HCT116 (cell line): ENCODE data around the gene RECQL5. TPM values are rescaled to one million over a fixed set of nuclear protein-coding genes. Genes with fewer than 3 reads are reported as not detected.

ENCODE experiments used
- ATAC-seq: fragments of 200-7000 bp; cut with Tn5 transposase; 2 replicates; pipeline ENCODE4 v1.9.1; 2020; ENCODE audit warnings: mild to moderate bottlenecking, moderate library complexity
- BruUV-seq: library from RNA; stranded (reverse); fragments of 400-500 nt; replicated peaks from 2 replicates; lab custom pipeline; 2021; lab: Mats Ljungman, UMichigan
- CTCF ChIA-PET: fragments of 300-600 bp; sonication (Branson Sonifier 250); formaldehyde crosslinking; loops from one replicate; lab custom pipeline; 2021; ENCODE audit warnings: antibody characterized with exemption; lab: Charles Lee
- POLR2A ChIA-PET: fragments of 300-600, 350-600 bp; sonication (Branson Sonifier 250); formaldehyde crosslinking; loops from one replicate; lab custom pipeline; 2021; ENCODE audit warnings: antibody characterized with exemption; lab: Charles Lee
- RAD21 ChIA-PET, 2 experiments: fragments of 300-600 bp; sonication (Branson Sonifier 250); formaldehyde crosslinking; loops; one replicate each; lab custom pipeline; 2023; ENCODE audit warnings: low total read pairs in 2 of 2; ENCODE audit not compliant: uncharacterized antibody in 2 of 2, unreplicated experiment in 2 of 2, low non-redundant PET in 1 of 2; lab: Charles Lee
- DNase-seq: peaks from one replicate; pipeline ENCODE4 v3.0.0-alpha.2; 2010; ENCODE audit warnings: low read depth, low spot score
- H2AFZ ChIP-seq: fragments of 200-600 bp; shearing (Covaris generic), sonication (generic); 2 replicates; pipeline ENCODE4 v1.6.1; 2017; ENCODE audit warnings: low read depth, mixed run types, mixed read lengths, antibody characterized with exemption, low read length; ENCODE audit not compliant: poor library complexity, severe bottlenecking
- H3K27ac ChIP-seq: 2 replicates; pipeline ENCODE4 v1.5.1; 2012; ENCODE audit warnings: low read depth, low read length
- H3K27me3 ChIP-seq: fragments of 200-600 bp; sonication (generic); 2 replicates; pipeline ENCODE4 v1.6.1; 2016; ENCODE audit warnings: mixed run types, low read length, mixed read lengths; ENCODE audit not compliant: insufficient read depth
- H3K36me3 ChIP-seq, 2 experiments: fragments of 200-500 bp in 1 of 2; fragments of 200-600 bp in 1 of 2; sonication (Bioruptor generic) in 1 of 2; sonication (generic) in 1 of 2; 2 replicates each; pipeline versions ENCODE4 v1.5.1 to v1.6.1; 2014 to 2016; ENCODE audit warnings: low read length in 2 of 2, inconsistent platforms in 1 of 2, mixed read lengths in 1 of 2, mixed run types in 1 of 2; ENCODE audit not compliant: insufficient read depth in 2 of 2, control insufficient read depth in 1 of 2
- H3K4me1 ChIP-seq, 2 experiments: fragments of 200-600 bp in 1 of 2; sonication (generic) in 1 of 2; 2 replicates each; pipeline versions ENCODE4 v1.5.1 to v1.6.1; 2012 to 2017; ENCODE audit warnings: low read length in 2 of 2, inconsistent platforms in 1 of 2, mild to moderate bottlenecking in 1 of 2, mixed read lengths in 1 of 2, mixed run types in 1 of 2, moderate library complexity in 1 of 2; ENCODE audit not compliant: insufficient read depth in 2 of 2, control insufficient read depth in 1 of 2
- H3K4me2 ChIP-seq: fragments of 200-600 bp; sonication (generic); 2 replicates; pipeline ENCODE4 v1.6.1; 2017; ENCODE audit warnings: mixed run types, low read length, mixed read lengths
- H3K4me3 ChIP-seq, 2 experiments: fragments of 200-600 bp in 1 of 2; sonication (generic) in 1 of 2; replicated peaks in 1 of 2; 2 replicates each; pipeline ENCODE4 v1.5.1; 2011 to 2016; ENCODE audit warnings: low read length in 2 of 2, control low read depth in 1 of 2, low read depth in 1 of 2, mild to moderate bottlenecking in 1 of 2, mixed read lengths in 1 of 2, mixed run types in 1 of 2
- H3K79me2 ChIP-seq: fragments of 200-600 bp; sonication (generic); 2 replicates; pipeline ENCODE4 v1.6.1; 2017; ENCODE audit warnings: mild to moderate bottlenecking, mixed run types, low read length, moderate library complexity, mixed read lengths; ENCODE audit not compliant: insufficient read depth
- H3K9ac ChIP-seq: fragments of 200-600 bp; sonication (generic); 2 replicates; pipeline ENCODE4 v1.6.1; 2016; ENCODE audit warnings: low read length, mixed read lengths
- H3K9me2 ChIP-seq: fragments of 200-600 bp; sonication (generic), shearing (Covaris generic); 2 replicates; pipeline ENCODE4 v1.6.1; 2017; ENCODE audit warnings: mixed run types, mild to moderate bottlenecking, moderate library complexity; ENCODE audit not compliant: insufficient read depth
- H3K9me3 ChIP-seq, 2 experiments: fragments of 200-500 bp in 1 of 2; fragments of 200-600 bp in 1 of 2; sonication (Bioruptor generic) in 1 of 2; sonication (generic) in 1 of 2; 2 replicates each; pipeline ENCODE4 v1.6.1; 2014 to 2017; ENCODE audit warnings: low read length in 2 of 2, mixed read lengths in 2 of 2, inconsistent platforms in 1 of 2, low read depth in 1 of 2, mild to moderate bottlenecking in 1 of 2, mixed run types in 1 of 2, moderate library complexity in 1 of 2; ENCODE audit not compliant: control insufficient read depth in 1 of 2, insufficient read depth in 1 of 2
- H4K20me1 ChIP-seq: fragments of 200-600 bp; sonication (generic), shearing (Covaris generic); 2 replicates; pipeline ENCODE4 v1.6.1; 2017; ENCODE audit warnings: mixed run types, mild to moderate bottlenecking, moderate library complexity; ENCODE audit not compliant: insufficient read depth
- ZBTB33 ChIP-seq: IDR thresholded peaks from 2 replicates; pipeline ENCODE4 v1.6.1; 2011; ENCODE audit warnings: mild to moderate bottlenecking, low read length, moderate library complexity; ENCODE audit not compliant: insufficient replicate concordance; ENCODE audit errors: extremely low read depth
- intact Hi-C: fragments of 100-400 bp; cut with micrococcal nuclease; formaldehyde crosslinking; loops from 2 replicates; pipeline ENCODE4 v1.10.0; 2022
- total RNA-seq: library from RNA; stranded (reverse); gene quantifications from one replicate; pipeline ENCODE4 v1.2.1, GENCODE V29; 2021; ENCODE audit not compliant: unreplicated experiment
- TF ChIP-seq, protein P1 (sequence below), 3 experiments: fragments of 200-600 bp in 1 of 3; sonication (generic) in 1 of 3; IDR thresholded peaks in 2 of 3; conservative IDR thresholded peaks in 1 of 3; 2 replicates each; pipeline ENCODE4 v1.5.1; 2012 to 2017; ENCODE audit warnings: low read depth in 2 of 3, low read length in 2 of 3, antibody characterized with exemption in 1 of 3, borderline replicate concordance in 1 of 3, control low read depth in 1 of 3, mild to moderate bottlenecking in 1 of 3, mixed read lengths in 1 of 3, mixed run types in 1 of 3, moderate library complexity in 1 of 3; ENCODE audit not compliant: insufficient read depth in 1 of 3

The RECQL5 gene
- total RNA-seq, 1 experiment from 2014 or later, result 83.3 TPM

GRCh38 chr17:75706042-75706728, 39.2 kb upstream of the RECQL5 start:
- TF ChIP-seq, protein P1, sequence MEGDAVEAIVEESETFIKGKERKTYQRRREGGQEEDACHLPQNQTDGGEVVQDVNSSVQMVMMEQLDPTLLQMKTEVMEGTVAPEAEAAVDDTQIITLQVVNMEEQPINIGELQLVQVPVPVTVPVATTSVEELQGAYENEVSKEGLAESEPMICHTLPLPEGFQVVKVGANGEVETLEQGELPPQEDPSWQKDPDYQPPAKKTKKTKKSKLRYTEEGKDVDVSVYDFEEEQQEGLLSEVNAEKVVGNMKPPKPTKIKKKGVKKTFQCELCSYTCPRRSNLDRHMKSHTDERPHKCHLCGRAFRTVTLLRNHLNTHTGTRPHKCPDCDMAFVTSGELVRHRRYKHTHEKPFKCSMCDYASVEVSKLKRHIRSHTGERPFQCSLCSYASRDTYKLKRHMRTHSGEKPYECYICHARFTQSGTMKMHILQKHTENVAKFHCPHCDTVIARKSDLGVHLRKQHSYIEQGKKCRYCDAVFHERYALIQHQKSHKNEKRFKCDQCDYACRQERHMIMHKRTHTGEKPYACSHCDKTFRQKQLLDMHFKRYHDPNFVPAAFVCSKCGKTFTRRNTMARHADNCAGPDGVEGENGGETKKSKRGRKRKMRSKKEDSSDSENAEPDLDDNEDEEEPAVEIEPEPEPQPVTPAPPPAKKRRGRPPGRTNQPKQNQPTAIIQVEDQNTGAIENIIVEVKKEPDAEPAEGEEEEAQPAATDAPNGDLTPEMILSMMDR (IDR thresholded peaks at IDR 0.05 in 2 of 3, conservative IDR thresholded peaks at IDR 0.05 in 1 of 3; ENCODE audit: borderline replicate concordance in 1 of 3, insufficient read depth in 1 of 3, low read depth in 2 of 3, low read length in 2 of 3), result peak in 2 of 3 experiments; percentile 32 to 67; a peak in 3 of 6 replicates
- no peak for TF ChIP-seq ZBTB33
- peak overlapping the region; percentile 85 for H3K27ac ChIP-seq
- peak overlapping the region in 1 of 2 experiments; percentile 43; a peak in 2 of 4 replicates for H3K4me3 ChIP-seq
- DNase-seq, result no peak
- CTCF ChIA-PET, result interaction anchor here (1.2 to 2.6 kb wide), 7 partner anchors 11 to 73 kb away, joined by 4 to 17 read pairs (median 12); partner anchors contain the start of genes ITGB4 and SMIM5
- no peak; the same call in 1 of the 2 replicates for ATAC-seq
- H3K4me1 ChIP-seq, result peaks cover 58 to 96% of the 10 kb centered on the region in 2 experiments
- H3K9me3 ChIP-seq, result no peaks in the 10 kb centered on the region
- H3K36me3 ChIP-seq, result peaks cover 24 to 63% of the 10 kb centered on the region in 2 experiments
- peaks cover 4% of the 10 kb centered on the region; the same call in 1 of the 2 replicates for H3K79me2 ChIP-seq
- no peaks in the 10 kb centered on the region for H3K9me2 ChIP-seq
- RAD21 ChIA-PET, result interaction anchor here (1.0 to 1.6 kb wide), 3 partner anchors 10 to 31 kb away, joined by 3 to 5 read pairs (median 4); no protein-coding TSS in a partner anchor
- POLR2A ChIA-PET, result interaction anchor here (0.7 to 5.4 kb wide), 6 partner anchors 13 to 170 kb away, joined by 3 to 45 read pairs (median 13); partner anchors contain the start of gene ITGB4
- BruUV-seq, result no TSS peak
- H3K27me3 ChIP-seq, result no peaks in the 10 kb centered on the region
- H3K4me2 ChIP-seq, result peak overlapping the region; percentile 86
- peak overlapping the region; percentile 64 for H3K9ac ChIP-seq
- intact Hi-C loops, result loop anchor here (2.0 kb wide), 1 partner anchor 15 kb away; the partner anchor contains the start of gene ITGB4
- H2AFZ ChIP-seq, result no peak overlapping the region
- H4K20me1 ChIP-seq, result no peaks in the 10 kb centered on the region
